ENCODE measurements around the gene GP2.

GP2 gene

GRCh38 chr16:20318437-20318836 lies 8.9 kb downstream of the GP2 start:
- no peak overlapping the region for H3K27ac ChIP-seq (ENCODE audit: low read depth, low read length, poor library complexity, severe bottlenecking)
- no peak for TF ChIP-seq CTCF (IDR thresholded peaks at IDR 0.05; ENCODE audit: low read length)
- no peak for TF ChIP-seq EZH2 (IDR thresholded peaks at IDR 0.05; ENCODE audit: borderline replicate concordance, low read length)
- H3F3A ChIP-seq (ENCODE audit: insufficient read depth, low read length): no peaks in the 10 kb centered on the region
- no peaks in the 10 kb centered on the region for H3K27me3 ChIP-seq (ENCODE audit: insufficient read depth, low read length)
- H3K79me2 ChIP-seq (ENCODE audit: insufficient read depth, low read length): no peaks in the 10 kb centered on the region
- no peaks in the 10 kb centered on the region for H3K9me3 ChIP-seq (ENCODE audit: low read length)
- no peaks in the 10 kb centered on the region for H3K9me2 ChIP-seq (ENCODE audit: low read depth, low read length)
- no peak overlapping the region for H3K4me2 ChIP-seq (ENCODE audit: low read length)
- no peaks in the 10 kb centered on the region for H3K36me3 ChIP-seq (ENCODE audit: insufficient read depth, low read length)
- H2AFZ ChIP-seq (ENCODE audit: low read length): no peak overlapping the region
- no peak overlapping the region for H3K4me3 ChIP-seq (ENCODE audit: low read depth, low read length, poor library complexity, severe bottlenecking)
- H3K4me1 ChIP-seq (ENCODE audit: insufficient read depth, low read length, severe bottlenecking): no peaks in the 10 kb centered on the region
- H3K9ac ChIP-seq (ENCODE audit: low read length): no peak overlapping the region
- no peaks in the 10 kb centered on the region for H4K20me1 ChIP-seq (ENCODE audit: insufficient read depth, low read length)

GRCh38 chr16:20318006-20318405 lies 9.3 kb downstream of the GP2 start:
- Histone ChIP-seq H3K4me3 (ENCODE audit: low read depth, low read length, poor library complexity, severe bottlenecking) (no peak overlapping the region), H3K27ac (ENCODE audit: low read depth, low read length, poor library complexity, severe bottlenecking) (no peak overlapping the region), H3K9me3 (ENCODE audit: low read length) (no peaks in the 10 kb centered on the region), H3K36me3 (ENCODE audit: insufficient read depth, low read length) (no peaks in the 10 kb centered on the region), H3K9ac (ENCODE audit: low read length) (no peak overlapping the region), H3F3A (ENCODE audit: insufficient read depth, low read length) (no peaks in the 10 kb centered on the region), H3K4me1 (ENCODE audit: insufficient read depth, low read length, severe bottlenecking) (no peaks in the 10 kb centered on the region), H3K4me2 (ENCODE audit: low read length) (no peak overlapping the region), H4K20me1 (ENCODE audit: insufficient read depth, low read length) (no peaks in the 10 kb centered on the region), H3K9me2 (ENCODE audit: low read depth, low read length) (no peaks in the 10 kb centered on the region), H3K79me2 (ENCODE audit: insufficient read depth, low read length) (no peaks in the 10 kb centered on the region), H3K27me3 (ENCODE audit: insufficient read depth, low read length) (no peaks in the 10 kb centered on the region), H2AFZ (ENCODE audit: low read length) (no peak overlapping the region)
- TF ChIP-seq EZH2 (IDR thresholded peaks at IDR 0.05; ENCODE audit: borderline replicate concordance, low read length): no peak
- no peak for TF ChIP-seq CTCF (IDR thresholded peaks at IDR 0.05; ENCODE audit: low read length)

GRCh38 chr16:20317117-20317516 lies 10.2 kb downstream of the GP2 start:
- TF ChIP-seq CTCF (IDR thresholded peaks at IDR 0.05; ENCODE audit: low read length) (no peak), EZH2 (IDR thresholded peaks at IDR 0.05; ENCODE audit: borderline replicate concordance, low read length) (no peak)
- no peaks in the 10 kb centered on the region for H4K20me1 ChIP-seq (ENCODE audit: insufficient read depth, low read length)
- no peaks in the 10 kb centered on the region for H3K4me1 ChIP-seq (ENCODE audit: insufficient read depth, low read length, severe bottlenecking)
- no peaks in the 10 kb centered on the region for H3K36me3 ChIP-seq (ENCODE audit: insufficient read depth, low read length)
- no peak overlapping the region for H2AFZ ChIP-seq (ENCODE audit: low read length)
- no peaks in the 10 kb centered on the region for H3K27me3 ChIP-seq (ENCODE audit: insufficient read depth, low read length)
- no peak overlapping the region for H3K4me3 ChIP-seq (ENCODE audit: low read depth, low read length, poor library complexity, severe bottlenecking)
- no peak overlapping the region for H3K4me2 ChIP-seq (ENCODE audit: low read length)
- no peaks in the 10 kb centered on the region for H3F3A ChIP-seq (ENCODE audit: insufficient read depth, low read length)
- H3K9me3 ChIP-seq (ENCODE audit: low read length): no peaks in the 10 kb centered on the region
- no peaks in the 10 kb centered on the region for H3K79me2 ChIP-seq (ENCODE audit: insufficient read depth, low read length)
- no peak overlapping the region for H3K9ac ChIP-seq (ENCODE audit: low read length)
- H3K27ac ChIP-seq (ENCODE audit: low read depth, low read length, poor library complexity, severe bottlenecking): no peak overlapping the region
- H3K9me2 ChIP-seq (ENCODE audit: low read depth, low read length): no peaks in the 10 kb centered on the region

Measured in OCI-LY1 (cell line).